ENCODE measurements around the gene GOLGA6L22. TPM values are rescaled to one million over a fixed set of nuclear protein-coding genes. Genes with fewer than 3 reads are reported as not detected.
"Not testable (repeated sequence)": the region's sequence is repeated elsewhere in the genome, so short reads cannot be mapped to it uniquely, and the experiment has no call there.

GOLGA6L22 gene
- under 1 TPM in 3 of 5 donors, not detected in 2; 0.06 to 0.13 (median 0.09) TPM for polyA plus RNA-seq (ENCODE audit: insufficient read depth in 1 of 5, insufficient read length in 5 of 5, low replicate concordance in 1 of 5)
- long read RNA-seq, donor 1, result 0 reads
- long read RNA-seq, donor 2, result 0 reads
- long read RNA-seq, donor 3, result 0 reads
- long read RNA-seq, donor 4, result 0 reads
- long read RNA-seq, donor 5, result 0 reads
- long read RNA-seq, donor 6, result 0 reads
- long read RNA-seq, donor 7, result 0 reads
- long read RNA-seq, donor 8, result 0 reads

GRCh38 chr15:22458603-22459002 lies at the start of gene GOLGA6L22:
TSS of gene GOLGA6L22 (plus strand) at chr15:22458903. CDS start at chr15:22458994, 91 bp downstream.
- not testable (repeated sequence) for DNase-seq

GRCh38 chr15:22417288-22417687 lies 41.4 kb upstream of the GOLGA6L22 start:
- DNase-seq, result not testable (repeated sequence)

- DNase-seq, result not testable (repeated sequence)
These were observed 40.9 kb upstream of the GOLGA6L22 start for GRCh38 chr15:22417795-22418194.

GRCh38 chr15:22418212-22418611 lies 40.5 kb upstream of the GOLGA6L22 start:
- DNase-seq, result not testable (repeated sequence)

- DNase-seq, result not testable (repeated sequence)
These were observed 40.0 kb upstream of the GOLGA6L22 start for GRCh38 chr15:22418666-22419065.

GRCh38 chr15:22420340-22420739 lies 38.4 kb upstream of the GOLGA6L22 start:
- DNase-seq, result not testable (repeated sequence)

- DNase-seq, result not testable (repeated sequence)
These were observed 29.3 kb upstream of the GOLGA6L22 start for GRCh38 chr15:22429426-22429825.

GRCh38 chr15:22431687-22432086 lies 27.0 kb upstream of the GOLGA6L22 start:
- not testable (repeated sequence) for DNase-seq

GRCh38 chr15:22494490-22495113 lies 35.9 kb downstream of the GOLGA6L22 start:
- peak in 1 of 2 donors; percentile 40 for DNase-seq

- DNase-seq, result not testable (repeated sequence)
These were observed 38.5 kb downstream of the GOLGA6L22 start for GRCh38 chr15:22497200-22497599.

GRCh38 chr15:22498220-22498925 lies 39.7 kb downstream of the GOLGA6L22 start:
- DNase-seq, result not testable (repeated sequence)

- DNase-seq, result not testable (repeated sequence)
These were observed 43.6 kb downstream of the GOLGA6L22 start for GRCh38 chr15:22502272-22502671.

- not testable (repeated sequence) for DNase-seq
These were observed 48.3 kb downstream of the GOLGA6L22 start for GRCh38 chr15:22506959-22507358.

GRCh38 chr15:22516140-22516539 lies 57.4 kb downstream of the GOLGA6L22 start:
- DNase-seq, result not testable (repeated sequence)
